Left kidney (tissue), 2 donors: ENCODE results near the gene SPDYC. TPM values are rescaled to one million over a fixed set of nuclear protein-coding genes. Genes with fewer than 3 reads are reported as not detected.

ENCODE experiments used
- DNase-seq: peaks from one replicate; pipeline ENCODE4 v3.0.0-alpha.2; 2013
- polyA plus RNA-seq: library from polyadenylated mRNA; unstranded; fragments of 120-200 nt; gene quantifications from one replicate; pipeline ENCODE4 v1.2.1, GENCODE V29; 2013; ENCODE audit not compliant: insufficient read length

The SPDYC gene
- polyA plus RNA-seq, 1 donor: not detected

GRCh38 chr11:65206901-65207300 lies 36.9 kb downstream of the SPDYC start:
- DNase-seq: no peak

- DNase-seq: no peak
These were observed 38.1 kb downstream of the SPDYC start for GRCh38 chr11:65207918-65208784.

GRCh38 chr11:65208785-65209710 lies 39.0 kb downstream of the SPDYC start:
- no peak for DNase-seq

- DNase-seq: no peak
These were observed 39.8 kb downstream of the SPDYC start for GRCh38 chr11:65209711-65210360.

GRCh38 chr11:65210361-65210731 lies 40.3 kb downstream of the SPDYC start:
- no peak for DNase-seq

- DNase-seq: no peak
These were observed 40.7 kb downstream of the SPDYC start for GRCh38 chr11:65210748-65211147.

GRCh38 chr11:65211293-65212105 lies 41.5 kb downstream of the SPDYC start:
- DNase-seq: no peak

GRCh38 chr11:65212226-65212801 lies 42.3 kb downstream of the SPDYC start:
- no peak for DNase-seq

GRCh38 chr11:65213322-65214211 lies 43.5 kb downstream of the SPDYC start:
- DNase-seq: no peak

GRCh38 chr11:65214212-65214845 lies 44.3 kb downstream of the SPDYC start:
- no peak for DNase-seq

GRCh38 chr11:65215441-65216076 lies 45.5 kb downstream of the SPDYC start:
- no peak for DNase-seq

GRCh38 chr11:65216830-65217229 lies 46.8 kb downstream of the SPDYC start:
- no peak for DNase-seq

GRCh38 chr11:65217441-65218423 lies 47.7 kb downstream of the SPDYC start:
- DNase-seq: no peak

- no peak for DNase-seq
These were observed 48.4 kb downstream of the SPDYC start for GRCh38 chr11:65218446-65218845.

- DNase-seq: no peak
These were observed 49.8 kb downstream of the SPDYC start for GRCh38 chr11:65219930-65220213.

GRCh38 chr11:65221026-65221425 lies 51.0 kb downstream of the SPDYC start:
- no peak for DNase-seq
